ENCODE measurements around the gene FSTL4.
"Not testable (repeated sequence)": the region's sequence is repeated elsewhere in the genome, so short reads cannot be mapped to it uniquely, and the experiment has no call there.

Gene FSTL4

DNA sequence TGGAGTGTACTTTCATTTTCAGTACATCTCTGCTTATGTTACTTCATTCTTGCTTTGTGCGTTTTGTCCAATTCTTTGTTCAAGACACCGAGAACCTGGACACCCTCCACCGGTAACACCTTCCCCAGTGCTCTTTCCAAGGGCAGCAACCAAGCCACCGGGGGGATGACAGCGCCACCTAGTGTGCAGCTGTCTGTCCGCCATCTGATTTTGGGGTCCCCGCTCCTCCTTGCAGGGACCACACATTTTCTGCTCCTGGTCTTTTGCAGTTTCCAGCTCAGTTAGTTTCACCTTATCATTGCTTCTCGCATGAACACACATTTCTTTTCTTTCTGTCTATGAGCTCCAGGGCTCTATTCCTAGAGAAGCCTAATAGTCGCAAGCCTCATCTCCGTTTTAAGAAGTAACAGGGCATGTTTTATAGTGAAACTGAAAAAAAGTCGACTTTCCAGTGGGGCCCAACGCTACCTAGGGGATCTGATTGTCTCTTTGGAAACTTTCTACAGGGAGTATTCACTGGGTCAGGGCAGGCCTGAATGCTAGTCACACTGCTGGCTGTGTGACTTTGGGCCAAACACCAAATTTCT is 152.1 kb downstream of the FSTL4 start:
- in situ Hi-C loops (cut with MboI; ENCODE audit: low sequenced_read_pairs): loop anchor here (25.0 kb wide), 1 partner anchor 348 kb away; no protein-coding TSS in a partner anchor

DNA sequence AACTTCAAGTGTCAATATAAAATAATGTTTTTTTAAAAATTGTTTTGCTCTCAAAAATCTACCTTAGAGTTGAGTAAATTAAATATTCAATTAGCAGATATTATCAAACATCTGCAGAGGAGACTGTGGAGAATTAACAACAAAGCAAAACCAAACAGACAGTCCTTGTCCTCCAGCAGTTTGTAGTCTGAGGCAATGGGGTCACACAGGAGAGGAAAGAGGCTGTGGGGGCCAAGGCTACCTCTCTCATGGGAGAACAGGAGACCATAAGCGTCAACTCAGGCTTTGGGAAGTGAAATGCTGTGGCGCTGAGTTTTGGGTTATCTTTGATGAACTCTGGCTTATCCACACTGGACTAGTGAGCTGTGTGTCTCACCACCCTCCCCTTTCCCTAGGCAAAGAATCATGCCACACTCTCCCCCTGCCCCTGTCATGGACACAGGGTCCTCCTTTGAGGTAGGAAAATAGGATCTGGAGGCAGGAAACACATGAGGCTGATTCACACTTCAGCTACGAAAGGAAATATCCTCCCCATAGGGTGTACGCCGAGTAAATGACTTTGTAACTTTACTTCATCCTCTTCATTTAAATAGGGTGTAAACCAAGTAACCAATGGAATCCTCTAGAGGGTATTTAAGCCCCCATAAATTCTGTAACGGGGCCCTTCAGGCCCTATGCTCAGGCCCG is 152.7 kb downstream of the FSTL4 start:
- in situ Hi-C loops (cut with MboI; ENCODE audit: low sequenced_read_pairs): loop anchor here (25.0 kb wide), 1 partner anchor 347 kb away; no protein-coding TSS in a partner anchor

DNA sequence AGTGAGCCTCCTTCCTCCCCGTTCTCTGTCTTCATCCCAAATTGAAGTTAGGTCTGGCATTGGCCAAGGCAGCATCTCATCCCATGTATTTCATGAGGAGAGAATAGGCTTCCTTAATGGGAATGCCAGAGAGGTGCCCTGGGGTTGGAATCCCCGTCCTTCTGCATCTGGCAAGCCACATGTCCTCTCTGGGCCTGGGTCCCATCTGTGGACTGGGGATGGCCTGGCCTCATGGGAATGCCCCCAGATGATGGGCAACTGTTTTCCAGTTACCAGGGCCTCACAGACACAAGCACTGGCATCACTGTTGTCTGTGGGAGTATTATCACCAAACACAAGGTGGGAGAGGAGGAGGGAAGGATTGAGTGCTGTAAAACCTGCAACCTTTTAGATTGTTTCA is 153.9 kb downstream of the FSTL4 start:
- in situ Hi-C loops (cut with MboI; ENCODE audit: low sequenced_read_pairs): loop anchor here (25.0 kb wide), 1 partner anchor 346 kb away; no protein-coding TSS in a partner anchor

DNA sequence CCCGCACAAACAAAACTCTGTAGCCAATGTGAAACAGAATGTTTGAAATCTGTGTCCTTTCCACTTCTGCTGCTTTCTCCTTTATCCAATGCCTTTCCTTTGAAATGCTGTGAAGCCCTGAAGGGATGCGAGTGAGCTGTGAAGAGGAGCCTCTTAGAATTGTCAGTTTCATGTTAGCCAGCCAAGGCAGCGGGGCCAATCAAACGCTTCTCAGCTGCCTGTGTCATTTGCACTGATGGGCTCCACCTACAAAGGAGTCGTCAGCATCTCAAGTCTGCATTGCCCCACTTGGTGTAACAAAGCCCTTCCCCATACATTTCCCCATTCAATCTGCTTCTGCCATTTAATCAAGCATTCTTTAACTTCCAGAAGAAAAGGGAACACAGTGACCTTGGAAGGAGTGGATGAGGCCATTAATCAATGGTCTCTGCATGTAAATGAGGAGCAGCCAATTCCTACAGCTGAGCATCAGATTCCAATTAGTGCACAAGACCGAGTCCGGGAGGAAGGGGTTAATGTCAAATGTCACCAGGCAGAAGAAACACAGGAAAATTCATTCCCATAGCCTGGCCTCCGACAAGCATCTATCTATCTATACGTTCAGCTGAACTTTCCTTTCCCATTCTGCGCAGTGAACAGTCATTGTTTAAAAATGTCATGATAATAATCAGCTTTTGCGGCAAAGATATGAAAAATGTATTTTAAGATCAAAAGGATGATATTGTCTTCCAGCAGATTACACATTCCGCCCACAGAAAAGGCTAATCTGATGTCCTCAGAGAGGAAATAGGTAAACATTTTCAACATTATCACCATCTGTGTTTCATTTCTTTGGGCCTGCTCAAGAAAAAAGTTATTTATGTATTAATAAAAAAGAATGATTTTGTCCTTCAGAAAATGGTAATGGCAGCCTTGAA is 154.6 kb downstream of the FSTL4 start:
- in situ Hi-C loops (cut with MboI; ENCODE audit: low sequenced_read_pairs): loop anchor here (25.0 kb wide), 1 partner anchor 345 kb away; no protein-coding TSS in a partner anchor

DNA sequence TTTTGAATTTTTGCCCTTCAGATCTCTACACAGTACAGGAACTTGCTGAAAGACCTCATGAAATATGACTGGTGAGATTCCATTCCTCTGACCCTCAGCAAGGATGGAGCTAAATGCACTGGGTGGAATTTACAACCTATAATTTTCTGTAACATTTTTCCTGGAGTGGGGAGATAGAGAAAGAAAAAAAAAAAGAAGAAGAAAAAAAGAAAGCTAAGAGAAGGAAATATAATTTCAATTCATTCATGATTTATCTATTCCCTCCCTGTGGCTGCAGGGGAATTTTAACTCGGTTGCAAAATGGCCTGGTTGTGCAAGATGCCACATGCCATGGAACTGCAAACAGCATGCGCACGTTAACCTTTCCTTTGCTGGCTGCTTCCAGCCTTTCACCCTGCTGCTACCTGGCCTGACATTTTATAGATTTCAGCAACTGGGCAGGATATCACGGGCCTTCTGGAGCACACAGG is 155.4 kb downstream of the FSTL4 start:
- in situ Hi-C loops (cut with MboI; ENCODE audit: low sequenced_read_pairs): loop anchor here (25.0 kb wide), 1 partner anchor 345 kb away; no protein-coding TSS in a partner anchor

DNA sequence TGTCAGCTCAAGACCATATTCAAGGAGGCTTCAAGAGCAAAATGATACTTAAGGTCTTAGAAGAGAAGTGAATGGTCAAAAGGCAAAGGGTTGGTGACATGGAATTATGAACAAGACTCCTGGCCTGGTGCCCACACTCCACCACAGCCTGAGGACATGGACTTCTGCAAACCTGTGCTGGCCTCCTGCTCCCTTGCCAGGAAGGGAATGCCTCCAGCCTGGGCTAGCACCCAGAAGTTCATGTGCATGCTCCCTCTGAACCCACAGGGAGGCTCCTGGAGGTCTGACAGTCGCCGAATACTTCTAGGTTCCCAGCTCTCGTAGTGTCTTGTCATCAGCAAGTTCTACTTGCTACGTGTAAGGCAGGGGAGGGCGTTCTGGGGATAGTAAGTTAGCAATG is 156.7 kb downstream of the FSTL4 start:
- in situ Hi-C loops (cut with MboI; ENCODE audit: low sequenced_read_pairs): loop anchor here (25.0 kb wide), 1 partner anchor 343 kb away; no protein-coding TSS in a partner anchor

DNA sequence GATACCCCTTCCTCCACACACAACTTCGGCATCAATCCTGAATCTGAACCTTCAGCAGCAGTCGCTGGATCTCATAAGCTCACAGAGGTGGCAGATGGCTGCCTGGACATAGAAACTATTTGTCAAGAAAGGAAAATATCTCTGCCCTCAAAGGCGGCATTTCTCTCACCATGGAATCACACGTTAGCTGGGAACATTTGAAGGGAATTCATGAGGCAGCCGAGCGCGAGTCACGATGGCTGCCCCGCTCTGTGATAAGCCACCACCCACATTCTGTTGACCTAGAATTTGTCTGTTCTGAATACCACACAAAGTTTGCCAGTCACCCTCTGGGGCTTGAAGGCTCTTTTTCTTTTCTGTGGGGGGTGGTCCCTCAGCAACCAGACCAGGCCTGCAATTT is 157.9 kb downstream of the FSTL4 start:
- in situ Hi-C loops (cut with MboI; ENCODE audit: low sequenced_read_pairs): loop anchor here (25.0 kb wide), 1 partner anchor 342 kb away; no protein-coding TSS in a partner anchor

DNA sequence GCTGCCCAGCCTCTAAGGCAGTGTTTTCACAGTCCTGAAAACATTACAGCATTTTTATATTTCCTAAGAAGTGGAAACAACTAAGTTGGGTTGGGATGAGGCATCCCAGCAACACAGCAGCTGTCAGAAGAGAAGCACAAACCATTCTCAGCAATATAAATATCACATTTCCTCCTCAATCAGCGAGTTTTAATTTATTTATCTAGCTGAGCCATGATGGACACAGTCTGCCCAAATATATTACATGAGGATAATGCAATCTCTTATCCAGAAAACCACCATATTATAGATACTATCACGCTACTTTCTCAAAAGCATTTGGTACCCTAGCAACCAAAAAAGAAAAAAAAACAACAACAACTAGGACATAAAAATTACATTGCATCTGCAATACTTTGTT is 158.5 kb downstream of the FSTL4 start:
- in situ Hi-C loops (cut with MboI; ENCODE audit: low sequenced_read_pairs): loop anchor here (25.0 kb wide), 1 partner anchor 342 kb away; no protein-coding TSS in a partner anchor

DNA sequence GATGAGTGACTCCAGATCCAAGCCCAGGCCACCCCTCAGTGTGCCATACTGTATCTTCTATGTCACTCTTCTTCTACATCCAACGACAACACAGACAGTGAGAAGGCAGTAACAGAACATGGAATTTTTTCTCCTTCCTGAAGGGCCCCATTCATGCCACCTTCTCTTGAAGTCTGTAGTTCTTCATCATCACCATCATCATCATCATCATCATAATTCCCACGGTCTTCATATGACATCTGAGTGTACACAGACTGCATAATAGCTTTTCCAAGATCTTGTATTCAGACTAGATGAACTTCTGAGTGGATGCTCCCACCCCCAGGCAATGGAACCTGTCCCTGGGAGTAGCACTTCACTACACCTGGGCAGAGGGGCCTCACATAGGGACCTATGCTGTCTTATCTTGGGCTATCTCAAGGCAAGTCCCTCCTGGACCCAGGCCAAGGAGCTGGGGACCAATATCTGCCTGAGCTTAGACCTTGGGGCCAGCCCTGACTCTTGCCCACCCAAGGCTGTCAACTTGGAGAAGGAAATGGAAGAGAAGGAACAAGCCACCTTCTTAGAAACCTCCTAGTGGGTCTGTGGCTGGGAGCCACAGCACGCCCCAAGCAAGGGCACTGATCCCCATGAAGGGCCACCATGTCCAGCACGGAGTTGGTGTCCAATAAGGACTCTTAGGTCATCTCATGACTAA is 159.1 kb downstream of the FSTL4 start:
- in situ Hi-C loops (cut with MboI; ENCODE audit: low sequenced_read_pairs): loop anchor here (25.0 kb wide), 1 partner anchor 341 kb away; no protein-coding TSS in a partner anchor

DNA sequence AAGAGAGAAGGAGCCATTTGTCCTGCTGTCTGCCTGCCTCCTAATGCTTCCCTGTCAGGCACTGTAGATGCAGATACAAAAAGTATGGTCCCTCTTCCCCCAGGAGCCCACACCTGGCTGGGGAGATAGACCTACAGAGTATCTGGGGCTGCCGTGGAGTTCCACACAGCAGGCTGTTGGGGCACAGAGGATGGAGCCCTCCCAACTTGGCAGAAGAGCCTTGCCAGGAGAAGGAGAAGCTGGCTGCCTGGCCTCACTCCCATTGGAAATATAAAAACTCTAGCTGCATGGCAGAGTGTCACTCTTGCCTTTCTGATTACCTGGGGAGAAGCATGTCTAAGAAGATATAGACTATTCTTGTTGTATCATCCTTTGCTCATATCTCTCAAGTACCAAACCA is 160.4 kb downstream of the FSTL4 start:
- in situ Hi-C loops (cut with MboI; ENCODE audit: low sequenced_read_pairs): loop anchor here (25.0 kb wide), 1 partner anchor 340 kb away; no protein-coding TSS in a partner anchor

DNA sequence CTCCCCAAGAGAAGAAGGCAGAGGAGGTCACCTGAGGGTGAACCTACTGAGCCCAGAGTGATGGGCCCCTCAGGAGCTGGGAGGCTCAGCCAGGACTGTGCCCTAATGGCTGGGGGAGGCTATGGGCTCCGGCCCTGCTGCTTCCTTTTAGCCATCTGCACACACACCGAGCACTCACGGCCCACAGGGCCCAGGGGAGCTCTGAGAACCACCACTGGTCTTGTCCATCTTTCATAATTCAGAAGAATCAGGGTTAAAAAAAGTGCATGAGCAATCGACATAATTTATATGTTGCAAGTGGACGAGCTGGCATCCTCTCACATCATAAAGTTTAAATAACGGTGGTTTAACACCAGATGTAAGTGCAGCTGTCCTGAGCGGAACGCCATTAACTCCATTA is 162.1 kb downstream of the FSTL4 start:
- in situ Hi-C loops (cut with MboI; ENCODE audit: low sequenced_read_pairs): loop anchor here (25.0 kb wide), 1 partner anchor 338 kb away; no protein-coding TSS in a partner anchor

DNA sequence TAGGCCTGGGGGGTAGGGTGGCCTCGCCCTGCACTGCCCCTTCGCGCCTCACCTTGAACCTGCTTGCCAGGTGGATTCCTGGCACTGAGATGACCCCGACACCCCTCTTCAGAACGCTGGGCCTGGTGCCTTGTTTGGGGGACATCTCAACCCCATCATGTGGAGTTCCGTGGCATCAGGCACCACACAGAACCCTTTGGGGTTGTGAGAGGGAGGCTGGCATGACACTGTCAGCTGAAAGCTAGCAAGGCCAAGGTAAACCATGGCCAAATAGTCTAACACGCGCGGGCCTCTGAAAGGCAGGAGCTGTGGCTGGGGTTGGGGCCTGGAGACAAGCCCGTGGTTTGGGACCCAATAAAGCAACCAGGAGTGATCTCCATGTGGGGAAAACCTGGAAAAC is 163.2 kb downstream of the FSTL4 start:
- in situ Hi-C loops (cut with MboI; ENCODE audit: low sequenced_read_pairs): no loop called here

DNA sequence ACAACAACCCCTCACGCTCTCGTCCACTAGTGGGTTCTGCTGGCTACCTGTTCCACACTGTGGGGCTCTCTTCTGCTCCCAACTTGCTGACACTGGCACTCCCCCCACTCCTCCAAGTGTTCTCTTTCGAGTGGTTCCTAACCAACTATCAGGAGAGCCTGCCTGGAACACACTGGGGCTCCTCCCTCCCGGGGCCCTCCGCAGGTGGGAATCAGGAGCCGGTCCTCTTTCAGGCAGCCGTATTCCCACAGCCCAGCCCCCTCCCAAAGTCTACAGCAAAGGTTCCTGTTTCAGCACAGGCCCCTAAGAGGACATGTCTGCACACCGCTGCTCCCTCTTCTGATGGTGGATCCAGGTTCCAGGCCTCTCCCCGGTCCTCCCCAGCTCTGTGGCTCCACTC is 165.9 kb downstream of the FSTL4 start:
- in situ Hi-C loops (cut with MboI; ENCODE audit: low sequenced_read_pairs): no loop called here

DNA sequence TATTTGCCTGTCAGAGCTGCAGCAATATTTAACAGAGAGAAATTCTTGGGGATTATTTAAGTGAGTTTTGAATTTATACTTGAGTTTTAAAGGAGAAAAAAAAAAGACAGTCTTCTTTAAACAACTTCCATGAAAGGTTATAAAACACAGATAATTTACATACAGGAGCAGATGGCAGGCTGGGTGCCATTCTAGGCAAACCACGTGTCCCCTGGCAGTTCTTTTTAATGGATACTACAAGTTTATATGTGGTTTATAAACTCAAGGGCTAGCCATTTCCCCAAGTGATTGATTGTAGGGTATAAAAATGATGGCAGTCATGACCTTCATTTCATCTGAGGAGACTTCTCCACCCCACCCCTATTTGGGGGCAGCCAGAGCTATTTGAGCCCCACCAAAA is 166.6 kb downstream of the FSTL4 start:
- in situ Hi-C loops (cut with MboI; ENCODE audit: low sequenced_read_pairs): no loop called here

DNA sequence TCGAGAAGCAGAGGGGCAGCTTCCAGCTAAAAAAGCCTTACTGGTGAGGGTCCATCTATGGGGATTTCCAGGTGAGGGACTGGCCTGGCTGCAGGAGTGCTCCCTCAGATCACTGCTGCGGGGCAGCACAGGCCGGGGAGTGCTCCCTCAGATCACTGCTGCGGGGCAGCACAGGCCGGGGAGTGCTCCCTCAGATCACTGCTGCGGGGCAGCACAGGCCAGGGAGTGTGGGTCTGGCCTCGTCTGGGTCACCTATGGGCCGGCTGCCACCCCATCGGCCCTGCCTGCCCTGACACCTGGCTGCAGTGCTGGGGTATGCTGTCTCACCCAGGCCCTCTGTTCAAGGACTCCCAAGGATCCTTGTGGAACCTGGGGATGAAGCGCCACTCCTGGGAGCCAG is 167.1 kb downstream of the FSTL4 start:
- in situ Hi-C loops (cut with MboI; ENCODE audit: low sequenced_read_pairs): not testable (repeated sequence)

DNA sequence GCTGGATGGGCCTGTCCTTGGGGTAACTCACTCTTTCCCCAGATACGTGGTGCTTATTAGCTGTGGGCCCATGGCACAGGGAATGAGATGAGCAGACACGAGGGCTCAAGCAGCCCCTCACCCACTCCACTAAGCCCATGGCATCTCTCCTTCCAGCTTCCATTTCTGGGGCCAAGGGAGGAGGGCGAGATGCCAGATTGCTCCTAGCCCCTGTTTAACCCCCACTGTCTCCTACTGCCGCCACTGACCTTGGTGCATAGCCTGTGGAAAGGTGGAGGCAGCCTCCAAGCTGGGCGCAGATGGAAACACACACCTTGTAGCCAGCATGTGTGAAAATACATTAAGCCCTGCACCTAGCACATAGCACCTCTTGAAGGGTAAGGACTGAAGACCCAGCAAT is 167.6 kb downstream of the FSTL4 start:
- in situ Hi-C loops (cut with MboI; ENCODE audit: low sequenced_read_pairs): no loop called here

DNA sequence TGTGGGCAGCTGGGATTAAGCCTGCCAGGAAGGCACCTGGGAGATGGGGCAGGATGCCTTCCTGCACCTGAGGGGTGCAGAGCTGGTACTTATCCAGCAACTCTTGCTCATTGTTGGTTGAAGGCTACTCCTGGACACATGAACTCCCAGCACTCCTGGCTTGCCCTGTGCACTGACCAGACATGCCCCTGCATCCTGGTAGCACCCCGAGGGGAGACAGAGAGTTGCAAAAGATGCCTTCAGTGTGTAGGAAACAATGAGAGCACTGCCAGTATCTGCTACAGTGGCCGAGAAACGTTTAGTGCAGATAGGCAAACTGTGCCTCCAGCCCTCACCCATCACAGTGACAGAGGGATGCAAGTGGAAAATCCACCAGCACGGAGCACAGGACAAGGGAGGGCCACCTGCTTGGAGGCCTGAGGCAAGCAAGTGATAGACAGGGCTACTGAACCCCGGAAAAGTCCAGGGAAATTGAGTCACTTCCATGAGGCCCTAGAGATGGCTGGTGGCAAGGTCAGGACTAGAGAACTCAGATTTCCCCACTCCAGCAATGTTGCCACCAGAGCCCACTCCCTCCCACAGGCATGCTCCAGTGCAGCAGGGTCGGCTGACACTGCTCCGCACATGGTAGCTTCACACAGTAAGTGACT is 171.1 kb downstream of the FSTL4 start:
- in situ Hi-C loops (cut with MboI; ENCODE audit: low sequenced_read_pairs): no loop called here

DNA sequence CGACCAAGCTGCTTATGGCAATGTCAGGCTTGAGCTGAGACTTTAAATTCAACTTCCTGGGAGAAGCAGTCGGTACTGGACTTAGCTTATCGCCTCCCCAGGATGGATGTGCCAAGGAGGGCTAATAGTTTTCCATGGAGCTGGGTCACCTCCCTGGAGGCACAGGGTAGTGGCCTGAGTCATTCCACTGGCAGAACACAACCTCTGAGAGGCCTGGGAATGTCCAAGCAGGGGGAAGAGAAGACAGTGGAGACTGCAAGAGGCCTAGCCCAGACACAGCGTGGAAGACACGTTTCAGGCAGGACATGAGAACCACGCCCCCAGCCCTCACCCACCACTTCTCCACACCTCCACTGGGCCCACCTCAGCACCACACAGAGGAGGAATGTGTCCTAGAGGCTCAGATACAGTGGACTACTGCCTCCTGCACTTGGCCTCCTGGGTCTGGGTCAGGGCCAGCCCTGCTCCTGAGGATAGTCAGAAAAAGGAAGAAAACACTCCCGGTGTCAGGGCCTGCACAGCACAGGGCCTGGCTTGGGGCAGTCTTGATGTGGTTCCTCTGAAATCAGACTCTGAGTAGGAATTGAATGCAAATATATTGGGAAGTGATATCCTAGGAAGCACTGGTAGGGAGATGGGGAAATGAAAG is 171.8 kb downstream of the FSTL4 start:
- in situ Hi-C loops (cut with MboI; ENCODE audit: low sequenced_read_pairs): no loop called here

DNA sequence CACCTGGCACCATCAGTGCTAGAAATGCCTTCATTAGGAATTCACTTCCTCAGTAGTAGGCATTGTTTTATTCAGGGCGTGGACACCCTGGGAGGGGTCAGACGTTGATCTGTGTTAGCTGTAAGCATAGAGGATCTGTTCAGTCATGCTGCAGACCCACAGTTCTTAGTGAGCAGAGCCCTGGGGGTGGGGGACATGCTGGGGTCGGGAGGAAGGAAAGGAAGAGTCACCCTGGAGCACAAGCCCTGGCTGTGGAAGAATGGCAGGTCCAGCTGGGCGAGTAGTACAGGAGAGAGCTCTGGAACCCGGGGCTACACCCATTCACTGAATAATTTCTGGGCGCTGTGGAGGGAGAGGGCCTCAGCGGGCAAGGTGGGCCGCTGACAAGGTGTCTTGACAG is 172.5 kb downstream of the FSTL4 start:
- in situ Hi-C loops (cut with MboI; ENCODE audit: low sequenced_read_pairs): no loop called here

All from HL-60/S4 (cell line).